ENCODE results near the gene PLEKHG3.

DNA sequence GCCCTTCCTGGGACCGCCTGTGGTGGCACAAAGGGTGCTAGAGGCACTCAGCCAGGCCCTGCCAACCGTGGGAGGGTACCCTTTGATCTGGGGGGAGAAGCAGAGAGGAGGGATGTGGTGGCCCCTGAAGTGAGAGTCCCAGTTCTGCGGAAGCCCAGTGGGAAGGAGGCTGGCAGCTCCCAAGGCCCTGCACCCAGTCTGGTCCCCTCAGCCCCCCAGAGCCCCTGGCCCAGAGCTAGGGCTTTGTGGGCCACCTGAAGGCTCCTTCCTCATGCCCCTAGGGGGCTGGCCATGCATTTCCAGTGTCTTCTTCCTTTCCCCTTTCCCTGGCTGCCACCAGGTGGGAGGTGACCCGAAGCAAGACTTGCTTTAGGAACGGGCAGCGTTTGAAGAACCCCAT lies 44.3 kb downstream of the PLEKHG3 start:
- TF ChIP-seq, protein P1, sequence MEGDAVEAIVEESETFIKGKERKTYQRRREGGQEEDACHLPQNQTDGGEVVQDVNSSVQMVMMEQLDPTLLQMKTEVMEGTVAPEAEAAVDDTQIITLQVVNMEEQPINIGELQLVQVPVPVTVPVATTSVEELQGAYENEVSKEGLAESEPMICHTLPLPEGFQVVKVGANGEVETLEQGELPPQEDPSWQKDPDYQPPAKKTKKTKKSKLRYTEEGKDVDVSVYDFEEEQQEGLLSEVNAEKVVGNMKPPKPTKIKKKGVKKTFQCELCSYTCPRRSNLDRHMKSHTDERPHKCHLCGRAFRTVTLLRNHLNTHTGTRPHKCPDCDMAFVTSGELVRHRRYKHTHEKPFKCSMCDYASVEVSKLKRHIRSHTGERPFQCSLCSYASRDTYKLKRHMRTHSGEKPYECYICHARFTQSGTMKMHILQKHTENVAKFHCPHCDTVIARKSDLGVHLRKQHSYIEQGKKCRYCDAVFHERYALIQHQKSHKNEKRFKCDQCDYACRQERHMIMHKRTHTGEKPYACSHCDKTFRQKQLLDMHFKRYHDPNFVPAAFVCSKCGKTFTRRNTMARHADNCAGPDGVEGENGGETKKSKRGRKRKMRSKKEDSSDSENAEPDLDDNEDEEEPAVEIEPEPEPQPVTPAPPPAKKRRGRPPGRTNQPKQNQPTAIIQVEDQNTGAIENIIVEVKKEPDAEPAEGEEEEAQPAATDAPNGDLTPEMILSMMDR (conservative IDR thresholded peaks at IDR 0.05 in 1 of 2, IDR thresholded peaks at IDR 0.05 in 1 of 2; ENCODE audit: low read depth in 1 of 2, low read length in 2 of 2) = no peak
- TF ChIP-seq EZH2 (IDR thresholded peaks at IDR 0.05; ENCODE audit: low read length, missing control alignments) = no peak

Measured in fibroblast of lung (primary cell).